ENCODE data around the gene SMG6. TPM values are rescaled to one million over a fixed set of nuclear protein-coding genes. Genes with fewer than 3 reads are reported as not detected.
"Not testable (repeated sequence)": the region's sequence is repeated elsewhere in the genome, so short reads cannot be mapped to it uniquely, and the experiment has no call there.

Gene SMG6
- total RNA-seq, 2 donors from 2014 or later: 12.5 to 22.1 TPM

DNA sequence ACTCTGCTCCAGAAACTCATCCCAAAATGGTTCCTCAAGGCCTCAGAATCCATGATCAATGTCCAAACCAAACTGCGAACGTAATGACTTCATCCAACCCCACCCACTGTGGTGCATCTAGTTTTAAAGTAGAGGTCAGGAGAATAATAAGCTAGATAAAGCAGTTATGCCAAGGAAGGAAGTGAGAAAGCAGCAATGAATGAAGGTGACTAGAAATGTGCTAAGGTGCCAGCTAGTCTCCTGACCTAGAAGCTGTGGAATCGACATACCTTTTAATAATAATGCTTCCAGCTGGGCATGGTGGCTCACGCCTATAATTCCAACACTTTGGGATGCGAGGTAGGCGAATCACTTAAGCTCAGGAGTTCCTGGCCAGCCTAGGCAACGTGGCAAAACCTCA, 99.2 kb downstream of the SMG6 start:
- TF ChIP-seq POLR2A (IDR thresholded peaks at IDR 0.05): no peak
- TF ChIP-seq, protein P1, sequence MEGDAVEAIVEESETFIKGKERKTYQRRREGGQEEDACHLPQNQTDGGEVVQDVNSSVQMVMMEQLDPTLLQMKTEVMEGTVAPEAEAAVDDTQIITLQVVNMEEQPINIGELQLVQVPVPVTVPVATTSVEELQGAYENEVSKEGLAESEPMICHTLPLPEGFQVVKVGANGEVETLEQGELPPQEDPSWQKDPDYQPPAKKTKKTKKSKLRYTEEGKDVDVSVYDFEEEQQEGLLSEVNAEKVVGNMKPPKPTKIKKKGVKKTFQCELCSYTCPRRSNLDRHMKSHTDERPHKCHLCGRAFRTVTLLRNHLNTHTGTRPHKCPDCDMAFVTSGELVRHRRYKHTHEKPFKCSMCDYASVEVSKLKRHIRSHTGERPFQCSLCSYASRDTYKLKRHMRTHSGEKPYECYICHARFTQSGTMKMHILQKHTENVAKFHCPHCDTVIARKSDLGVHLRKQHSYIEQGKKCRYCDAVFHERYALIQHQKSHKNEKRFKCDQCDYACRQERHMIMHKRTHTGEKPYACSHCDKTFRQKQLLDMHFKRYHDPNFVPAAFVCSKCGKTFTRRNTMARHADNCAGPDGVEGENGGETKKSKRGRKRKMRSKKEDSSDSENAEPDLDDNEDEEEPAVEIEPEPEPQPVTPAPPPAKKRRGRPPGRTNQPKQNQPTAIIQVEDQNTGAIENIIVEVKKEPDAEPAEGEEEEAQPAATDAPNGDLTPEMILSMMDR (IDR thresholded peaks at IDR 0.05): no peak
- no peaks in the 10 kb centered on the region for H3K27me3 ChIP-seq
- 92 to 93% methylated on average over 7 of the region's 7 CpGs for WGBS, 2 donors
- no peaks in the 10 kb centered on the region for H3K9me3 ChIP-seq
- peaks cover 22% of the 10 kb centered on the region for H3K4me1 ChIP-seq
- H3K4me3 ChIP-seq: no peak overlapping the region
- no peaks in the 10 kb centered on the region for H3K36me3 ChIP-seq (replicated peaks in 1 of 2; ENCODE audit: insufficient read depth in 1 of 2, low read depth in 2 of 2)
- ATAC-seq: no peak
- H3K27ac ChIP-seq: no peak overlapping the region
- no peak for DNase-seq
- intact Hi-C loops (cut with DNase I): no loop called here

DNA sequence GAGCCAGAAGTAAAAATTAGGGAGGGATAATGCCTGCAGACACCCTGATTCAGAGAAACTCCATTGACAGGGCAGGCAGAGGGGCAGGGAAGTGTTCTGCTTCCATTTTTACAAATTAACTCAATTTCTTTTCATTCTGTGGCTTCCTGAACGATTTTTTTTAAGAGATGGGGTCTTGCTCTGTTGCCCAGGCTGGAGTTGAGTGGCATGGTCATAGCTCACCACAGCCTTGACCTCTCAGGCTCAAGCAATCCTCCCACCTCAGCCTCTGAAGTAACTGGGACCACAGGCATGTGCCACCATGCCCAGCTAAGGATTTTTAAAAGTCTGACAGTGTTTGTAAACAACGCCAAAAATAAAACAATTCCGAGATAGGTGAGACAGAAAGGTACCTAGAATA, 99.8 kb downstream of the SMG6 start:
- no peak for TF ChIP-seq POLR2A (IDR thresholded peaks at IDR 0.05)
- H3K4me3 ChIP-seq: no peak overlapping the region
- 83 to 84% methylated on average over 3 of the region's 3 CpGs for WGBS, 2 donors
- intact Hi-C loops (cut with DNase I): no loop called here
- H3K36me3 ChIP-seq (replicated peaks in 1 of 2; ENCODE audit: insufficient read depth in 1 of 2, low read depth in 2 of 2): no peaks in the 10 kb centered on the region
- no peaks in the 10 kb centered on the region for H3K9me3 ChIP-seq
- no peaks in the 10 kb centered on the region for H3K27me3 ChIP-seq
- H3K27ac ChIP-seq: peak overlapping the region in 3 of 4 donors; percentile 69 to 87 (median 82)
- ATAC-seq: no peak
- H3K4me1 ChIP-seq: peaks cover 22% of the 10 kb centered on the region
- no peak for DNase-seq

DNA sequence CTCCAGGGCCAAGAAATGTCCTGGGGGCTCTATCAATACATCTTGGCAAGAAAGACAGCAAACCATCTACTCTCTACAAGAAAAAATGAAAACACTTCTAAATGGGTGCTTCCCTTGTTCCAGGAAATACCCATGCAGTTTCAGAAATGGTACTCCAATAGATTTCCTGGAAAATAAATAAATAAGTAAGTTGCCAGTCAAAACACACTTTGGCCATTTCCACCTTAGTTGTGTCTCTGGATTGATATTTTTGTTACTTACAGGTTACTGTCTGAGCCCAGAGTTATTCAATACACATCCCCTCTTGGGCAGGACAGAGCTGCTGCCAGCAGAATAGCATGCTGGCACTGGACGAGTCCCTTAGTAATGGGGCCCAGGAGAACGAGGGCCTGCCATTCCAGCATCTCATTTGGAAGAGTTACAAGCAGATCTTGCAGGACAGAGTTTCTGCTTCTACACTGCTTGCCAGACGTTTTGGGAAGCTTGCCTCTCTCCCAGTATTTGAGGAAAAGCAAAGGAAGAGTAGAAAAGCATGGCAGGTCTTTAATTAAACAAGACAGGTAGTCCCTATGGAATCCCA, 100.5 kb downstream of the SMG6 start:
- DNase-seq: no peak
- no peaks in the 10 kb centered on the region for H3K36me3 ChIP-seq (replicated peaks in 1 of 2; ENCODE audit: insufficient read depth in 1 of 2, low read depth in 2 of 2)
- TF ChIP-seq, protein P1 (IDR thresholded peaks at IDR 0.05): no peak
- TF ChIP-seq POLR2A (IDR thresholded peaks at IDR 0.05): no peak
- peak overlapping the region; percentile 28 to 87 (median 76) for H3K27ac ChIP-seq
- peaks cover 22% of the 10 kb centered on the region for H3K4me1 ChIP-seq
- peak; percentile 22 for ATAC-seq
- no peaks in the 10 kb centered on the region for H3K9me3 ChIP-seq
- no peaks in the 10 kb centered on the region for H3K27me3 ChIP-seq
- intact Hi-C loops (cut with DNase I): no loop called here
- no peak overlapping the region for H3K4me3 ChIP-seq
- WGBS, 2 donors: 46 to 61% methylated on average over 3 of the region's 3 CpGs

DNA sequence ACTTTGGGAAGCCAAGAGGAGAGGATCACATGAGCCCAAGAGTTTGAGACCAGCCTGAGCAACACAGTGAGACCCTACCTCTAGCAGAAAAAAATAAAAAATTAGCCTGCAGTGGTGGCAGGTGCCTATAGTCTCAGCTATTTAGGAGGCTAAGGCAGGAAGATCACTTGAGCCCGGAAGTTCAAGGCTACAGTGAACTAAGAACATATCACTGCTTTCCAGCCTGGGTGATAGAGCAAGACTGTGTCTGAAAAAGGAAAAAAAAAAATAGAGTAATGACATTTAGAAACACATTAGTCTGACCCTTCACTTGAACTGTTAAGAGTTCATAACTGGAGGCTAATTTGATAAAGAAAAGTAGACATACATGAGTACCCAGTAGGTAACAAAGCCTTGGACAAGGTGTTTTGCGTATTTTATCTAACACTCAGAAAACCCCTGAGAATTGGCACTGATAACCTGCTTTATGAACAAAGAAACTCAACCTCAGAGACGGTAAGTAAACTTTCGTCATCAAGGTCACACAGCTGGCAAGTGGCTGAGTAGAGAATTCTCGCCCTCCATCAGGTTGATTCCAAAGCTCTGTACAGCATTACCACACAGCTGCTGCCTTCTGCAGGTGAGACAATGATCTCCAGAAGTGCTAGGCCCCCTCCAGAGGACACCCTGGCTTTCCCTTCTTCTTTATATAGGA, 101.1 kb downstream of the SMG6 start:
- H3K4me3 ChIP-seq: no peak overlapping the region
- peak overlapping the region; percentile 28 to 87 (median 76) for H3K27ac ChIP-seq
- ATAC-seq (peak; percentile 94), DNase-seq (peak; percentile 70 to 89 (median 80))
- 12 to 25% methylated on average over 4 to 5 of the region's 5 CpGs for WGBS, 2 donors
- H3K9me3 ChIP-seq: no peaks in the 10 kb centered on the region
- intact Hi-C loops (cut with DNase I): no loop called here
- H3K36me3 ChIP-seq (replicated peaks in 1 of 2; ENCODE audit: insufficient read depth in 1 of 2, low read depth in 2 of 2): no peaks in the 10 kb centered on the region
- no peaks in the 10 kb centered on the region for H3K27me3 ChIP-seq
- TF ChIP-seq, protein P1 (IDR thresholded peaks at IDR 0.05): no peak
- TF ChIP-seq POLR2A (IDR thresholded peaks at IDR 0.05): no peak
- peaks cover 22% of the 10 kb centered on the region for H3K4me1 ChIP-seq

DNA sequence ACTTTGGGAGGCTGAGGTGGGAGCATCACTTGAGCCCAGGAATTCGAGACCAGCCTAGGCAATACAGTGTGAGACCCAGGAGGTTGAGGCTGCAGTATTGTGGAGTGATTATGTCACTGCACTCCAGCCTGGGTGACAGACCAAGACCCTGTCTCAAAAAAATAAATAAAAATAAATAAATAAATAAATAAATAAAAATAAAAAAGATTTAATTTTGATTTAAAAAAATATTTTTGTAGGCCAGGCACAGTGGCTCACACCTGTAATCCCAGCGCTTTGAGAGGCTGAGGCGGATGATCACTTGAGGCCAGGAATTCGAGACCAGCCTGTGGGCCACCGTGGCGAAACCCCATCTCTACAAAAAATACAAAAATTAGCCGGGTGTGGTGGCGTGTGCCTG, 104.2 kb downstream of the SMG6 start:
- not testable (repeated sequence) for H3K9me3 ChIP-seq
- WGBS, 2 donors: 95 to 97% methylated on average over 8 of the region's 8 CpGs

More for the DNA sequence above, 104.2 kb downstream of the SMG6 start:
- H3K4me3 ChIP-seq; ATAC-seq; DNase-seq; intact Hi-C loops (cut with DNase I); H3K27ac ChIP-seq; H3K36me3 ChIP-seq (replicated peaks in 1 of 2; ENCODE audit: insufficient read depth in 1 of 2, low read depth in 2 of 2); H3K27me3 ChIP-seq: not testable (repeated sequence)
- peaks cover 22% of the 10 kb centered on the region for H3K4me1 ChIP-seq
